ES-I3 (cell line): ENCODE data around the gene DCP1B.

ENCODE experiments used
- H3K36me3 ChIP-seq: 2 replicates; pipeline ENCODE4 v1.6.1; 2013; ENCODE audit warnings: mild to moderate bottlenecking, low read length, control low read depth, moderate library complexity; ENCODE audit not compliant: insufficient read depth
- H3K4me1 ChIP-seq: 2 replicates; pipeline ENCODE4 v1.6.1; 2013; ENCODE audit warnings: mild to moderate bottlenecking, control low read depth, low read length; ENCODE audit not compliant: insufficient read depth
- H3K9ac ChIP-seq: 2 replicates; pipeline ENCODE4 v1.6.1; 2013; ENCODE audit warnings: low read depth, mild to moderate bottlenecking, low read length, moderate library complexity
- H3K9me3 ChIP-seq: 2 replicates; pipeline ENCODE4 v1.6.1; 2013; ENCODE audit warnings: mild to moderate bottlenecking, low read length, moderate library complexity; ENCODE audit not compliant: control insufficient read depth, insufficient read depth

Gene DCP1B

DNA sequence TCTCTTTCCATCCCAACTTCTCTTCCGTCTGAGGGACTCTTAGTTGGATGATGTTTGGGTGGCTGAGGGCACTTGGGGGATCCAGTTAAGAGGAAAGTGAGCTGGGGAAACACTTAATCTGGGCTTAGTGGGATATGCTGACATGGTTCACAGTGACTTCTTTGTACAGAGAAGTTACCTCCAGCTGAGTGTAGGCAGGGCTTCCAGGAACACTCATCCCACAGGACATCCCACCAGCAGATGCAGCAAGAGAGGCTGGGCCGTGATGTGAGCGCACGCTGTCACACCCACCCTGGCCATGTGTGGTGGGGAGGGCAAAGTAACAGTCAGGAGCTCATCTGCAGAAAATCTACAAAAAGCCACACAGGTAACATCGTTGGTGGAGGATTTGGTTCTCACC, 85.0 kb downstream of the DCP1B start:
- Histone ChIP-seq H3K9ac (no peak overlapping the region), H3K4me1 (no peaks in the 10 kb centered on the region), H3K36me3 (no peaks in the 10 kb centered on the region), H3K9me3 (no peaks in the 10 kb centered on the region)

DNA sequence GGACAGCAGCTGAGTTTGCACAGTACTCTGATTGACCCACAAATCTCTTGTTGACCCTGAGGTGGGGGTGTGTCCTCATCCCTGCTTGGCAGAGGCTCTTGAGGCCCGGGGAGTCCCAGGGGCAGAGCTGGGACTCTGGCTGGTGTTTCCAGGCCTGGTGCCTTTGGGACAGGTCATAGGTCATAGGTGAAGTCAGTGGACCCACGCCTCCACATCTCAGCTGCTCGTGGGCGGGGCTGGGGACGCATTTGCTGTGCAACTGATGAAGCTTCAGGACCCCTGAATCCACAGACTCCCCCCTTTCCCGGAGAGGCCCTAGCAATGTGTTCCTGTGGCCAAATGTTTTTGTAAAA, 85.4 kb downstream of the DCP1B start:
- Histone ChIP-seq H3K9ac (no peak overlapping the region), H3K36me3 (no peaks in the 10 kb centered on the region), H3K4me1 (no peaks in the 10 kb centered on the region), H3K9me3 (no peaks in the 10 kb centered on the region)

DNA sequence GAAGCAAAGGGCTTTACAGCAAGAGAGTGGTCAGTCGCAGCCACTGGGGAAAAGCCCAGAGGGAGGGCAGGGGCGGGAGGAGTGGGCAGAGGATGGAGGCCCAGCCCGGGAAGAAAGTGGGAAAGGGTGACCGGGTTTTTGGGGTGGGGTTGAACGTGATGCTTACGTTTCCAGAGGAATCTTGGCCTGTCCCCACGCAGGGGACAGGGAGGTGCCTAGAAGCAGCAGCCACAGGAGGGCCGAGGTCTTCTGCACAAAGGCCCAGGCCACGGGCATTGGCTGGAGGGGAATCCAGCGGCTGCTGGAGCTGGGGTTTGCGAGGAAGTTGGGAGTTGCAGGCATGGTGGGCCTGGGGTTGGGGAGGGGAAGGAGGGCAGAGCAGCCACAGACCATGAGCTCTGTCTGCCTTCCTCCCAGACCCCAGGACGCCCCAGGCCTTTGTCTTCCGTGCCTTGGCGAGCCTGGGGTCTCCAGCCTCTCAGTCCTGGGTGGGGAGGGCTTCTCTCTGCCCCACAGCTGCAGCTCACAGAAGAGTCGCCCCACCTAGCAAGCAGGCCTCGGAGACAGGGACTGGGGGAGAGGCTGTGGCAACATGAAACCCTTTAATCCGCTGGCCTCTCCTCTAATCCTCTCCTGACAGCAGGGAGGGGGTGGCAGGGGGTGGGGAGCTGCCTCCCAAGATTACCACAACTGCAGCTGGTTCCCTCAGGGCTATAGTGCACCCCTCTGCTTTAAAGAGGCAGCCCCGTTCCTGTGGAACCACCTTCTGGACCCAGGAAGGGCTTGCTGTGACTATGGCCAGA, 86.0 kb downstream of the DCP1B start, which contains the start of gene CACNA2D4:
Gene CACNA2D4, minus strand, starts transcription at position 572 of the 803 bp plus-strand sequence. Its CDS starts 179 bp downstream, at position 393.
- H3K9me3 ChIP-seq, result no peaks in the 10 kb centered on the region
- H3K9ac ChIP-seq, result no peak within 1 kb of the TSS
- no peaks in the 10 kb centered on the region for H3K36me3 ChIP-seq
- H3K4me1 ChIP-seq, result no peaks in the 10 kb centered on the region

DNA sequence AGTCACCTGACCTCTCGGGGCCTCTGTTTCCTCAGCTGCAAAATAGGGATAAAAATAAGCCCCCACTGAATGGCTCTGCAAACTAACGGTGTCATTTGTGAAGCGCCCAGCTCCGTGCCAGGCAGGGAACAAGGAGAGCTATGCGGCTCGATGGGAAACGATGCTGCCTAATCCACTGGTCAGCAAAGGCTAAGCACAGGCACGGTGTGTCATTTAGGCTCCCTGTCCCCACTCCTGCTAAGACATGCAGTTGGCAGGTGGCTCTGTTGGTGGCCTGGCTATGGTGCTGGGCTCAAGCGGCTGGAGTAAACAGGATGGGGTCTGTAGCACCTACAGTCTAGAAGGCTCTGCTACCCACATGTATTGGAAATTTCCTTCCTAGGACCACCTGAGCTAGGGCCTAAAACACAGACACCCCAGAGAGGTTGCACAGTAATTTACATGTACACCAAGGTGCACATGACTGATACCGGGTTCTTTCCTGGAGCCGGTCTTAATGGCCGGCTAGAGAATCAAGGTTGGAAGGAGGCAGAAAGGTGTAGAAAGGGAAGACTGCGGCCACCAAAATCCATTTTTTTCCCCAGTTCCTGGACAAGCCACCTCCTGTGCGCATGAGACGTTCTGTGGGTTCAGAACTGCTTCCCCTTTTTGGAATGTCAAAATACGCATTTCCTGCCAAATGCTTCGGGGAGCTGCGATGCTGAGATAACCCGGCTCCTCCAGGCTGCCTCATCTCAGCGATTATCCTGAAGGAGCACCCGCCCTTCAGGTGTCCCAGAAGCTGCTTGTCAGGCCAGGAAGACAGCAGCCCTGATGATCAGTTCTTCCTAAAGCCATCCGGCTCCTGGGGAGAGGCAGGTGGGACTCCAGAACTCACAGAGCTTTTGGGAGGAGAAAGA, 86.8 kb downstream of the DCP1B start:
- Histone ChIP-seq H3K9me3 (no peaks in the 10 kb centered on the region), H3K4me1 (peaks cover 6% of the 10 kb centered on the region; the same call in 1 of the 2 replicates), H3K36me3 (no peaks in the 10 kb centered on the region), H3K9ac (no peak overlapping the region)

DNA sequence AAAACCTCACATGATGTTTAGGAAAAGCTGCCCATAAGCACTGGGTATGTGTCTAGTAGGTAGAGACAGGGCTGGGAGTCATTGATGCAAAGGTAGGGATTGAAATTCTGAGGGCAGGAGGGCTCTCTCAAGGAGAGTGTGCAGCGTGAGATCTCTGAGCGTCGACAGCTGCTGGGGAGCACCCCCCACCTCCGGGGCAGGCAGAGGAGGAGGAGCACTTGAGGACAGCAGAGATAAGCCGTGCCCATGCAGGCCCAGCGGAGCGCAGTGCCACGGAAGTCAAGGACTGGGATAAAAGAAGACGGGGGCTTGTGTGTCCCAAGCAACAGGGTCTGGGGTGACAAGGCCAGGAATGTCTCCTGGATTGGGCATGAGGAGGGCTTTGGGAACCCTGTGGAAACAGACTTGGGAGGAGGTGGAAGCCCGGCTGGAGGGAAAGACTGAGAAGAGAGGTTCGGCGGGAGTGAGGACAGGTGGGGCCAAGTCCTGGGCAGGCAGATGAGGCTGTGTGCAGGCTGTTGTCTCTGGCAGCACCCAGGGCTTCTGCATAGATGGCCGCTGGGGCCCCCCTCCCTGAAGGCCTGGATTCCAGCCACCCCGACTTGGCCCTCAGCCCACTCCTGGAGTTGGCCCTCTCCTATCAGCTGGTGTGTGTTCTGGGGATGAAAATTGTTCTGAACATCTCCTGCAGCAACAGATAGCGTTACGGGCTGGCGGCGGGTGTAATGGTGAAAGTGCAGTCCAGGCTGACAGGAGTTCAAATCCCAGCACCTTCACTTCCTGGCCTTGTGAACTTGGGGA, 87.7 kb downstream of the DCP1B start:
- no peaks in the 10 kb centered on the region for H3K9me3 ChIP-seq
- H3K9ac ChIP-seq, result no peak overlapping the region
- H3K4me1 ChIP-seq, result peaks cover 10% of the 10 kb centered on the region; the same call in 1 of the 2 replicates
- no peaks in the 10 kb centered on the region for H3K36me3 ChIP-seq

DNA sequence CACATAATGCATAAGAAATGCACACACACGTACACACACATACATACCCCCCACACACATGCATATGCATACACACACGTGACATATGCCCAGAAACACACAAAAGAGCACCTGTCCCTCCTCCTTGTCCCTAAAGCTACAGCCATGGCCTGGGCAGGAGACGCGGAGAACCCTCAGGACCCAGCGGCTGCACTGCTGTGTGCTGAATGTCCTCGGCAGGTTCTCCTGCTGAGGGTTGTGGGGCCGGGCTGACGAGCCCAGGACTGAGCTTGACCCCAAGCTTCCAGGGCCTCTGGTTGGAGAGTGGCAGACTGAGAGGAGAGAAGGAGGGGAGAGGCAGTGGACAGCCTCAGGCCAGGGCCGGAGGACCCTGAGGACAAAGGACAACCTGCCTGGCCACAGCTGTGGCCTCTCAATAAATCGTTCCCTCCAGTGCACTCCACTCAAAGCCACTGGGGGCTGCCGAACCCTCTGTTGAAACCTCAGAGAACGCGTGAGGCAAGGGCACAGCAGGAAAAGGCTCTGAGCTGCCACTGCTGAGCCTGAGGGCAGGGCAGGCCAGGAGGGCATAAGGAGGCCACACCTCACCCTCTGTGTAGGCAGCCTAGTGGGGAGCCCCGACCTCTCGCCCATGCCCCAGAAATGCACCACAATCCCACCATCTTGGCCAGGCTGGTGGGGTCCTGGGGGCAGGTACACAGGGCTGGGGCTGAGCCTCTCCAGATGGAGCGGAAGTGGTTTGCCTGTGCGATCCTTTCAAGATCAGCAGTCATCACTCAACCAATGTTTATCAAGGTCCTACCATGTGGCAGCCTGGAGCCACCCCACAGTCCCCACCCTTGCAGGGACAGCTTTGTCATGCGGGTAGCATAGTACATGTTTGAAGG, 88.9 kb downstream of the DCP1B start:
- Histone ChIP-seq H3K9me3 (no peaks in the 10 kb centered on the region), H3K36me3 (no peaks in the 10 kb centered on the region), H3K4me1 (peaks cover 10% of the 10 kb centered on the region; the same call in 1 of the 2 replicates), H3K9ac (no peak overlapping the region)

DNA sequence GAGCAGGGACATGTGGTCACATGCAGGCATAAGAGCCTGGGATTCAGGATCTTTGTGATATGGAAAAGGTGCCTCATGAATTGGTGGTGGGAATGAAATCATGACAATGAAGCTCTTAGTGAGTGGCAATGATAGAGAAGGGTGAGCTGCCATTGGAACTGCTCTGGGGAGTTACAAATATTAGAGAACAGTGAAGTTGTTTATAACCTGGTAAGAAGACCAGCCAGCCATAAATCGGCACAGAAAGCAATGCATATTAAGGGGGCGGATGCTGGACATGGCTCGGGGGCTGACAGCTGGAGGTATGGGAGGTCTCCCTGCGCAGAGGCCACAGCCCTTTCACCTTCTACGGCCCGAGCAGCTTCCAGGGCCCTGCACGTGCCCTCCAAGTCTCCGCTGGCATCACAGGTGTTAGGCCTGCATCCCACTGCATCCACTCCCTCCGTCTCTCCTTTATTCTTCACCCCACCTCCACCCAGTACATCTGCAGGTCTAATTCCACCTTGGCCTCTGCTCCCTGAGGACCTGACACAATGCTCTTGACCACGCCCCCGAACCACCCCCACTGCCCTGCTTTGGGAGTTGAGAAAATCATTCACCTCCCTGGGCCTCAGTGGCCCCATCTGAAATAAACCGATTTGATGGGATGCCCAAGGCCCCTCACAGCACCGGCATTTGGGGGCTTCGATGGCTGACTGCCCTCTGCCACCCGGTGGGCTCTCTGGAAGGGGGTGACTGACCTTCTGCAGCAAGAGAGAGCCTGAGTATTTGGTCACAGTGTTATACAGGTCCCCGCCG, 89.9 kb downstream of the DCP1B start:
- Histone ChIP-seq H3K36me3 (no peaks in the 10 kb centered on the region), H3K9me3 (no peaks in the 10 kb centered on the region), H3K4me1 (peaks cover 10% of the 10 kb centered on the region; the same call in 1 of the 2 replicates), H3K9ac (no peak overlapping the region)

DNA sequence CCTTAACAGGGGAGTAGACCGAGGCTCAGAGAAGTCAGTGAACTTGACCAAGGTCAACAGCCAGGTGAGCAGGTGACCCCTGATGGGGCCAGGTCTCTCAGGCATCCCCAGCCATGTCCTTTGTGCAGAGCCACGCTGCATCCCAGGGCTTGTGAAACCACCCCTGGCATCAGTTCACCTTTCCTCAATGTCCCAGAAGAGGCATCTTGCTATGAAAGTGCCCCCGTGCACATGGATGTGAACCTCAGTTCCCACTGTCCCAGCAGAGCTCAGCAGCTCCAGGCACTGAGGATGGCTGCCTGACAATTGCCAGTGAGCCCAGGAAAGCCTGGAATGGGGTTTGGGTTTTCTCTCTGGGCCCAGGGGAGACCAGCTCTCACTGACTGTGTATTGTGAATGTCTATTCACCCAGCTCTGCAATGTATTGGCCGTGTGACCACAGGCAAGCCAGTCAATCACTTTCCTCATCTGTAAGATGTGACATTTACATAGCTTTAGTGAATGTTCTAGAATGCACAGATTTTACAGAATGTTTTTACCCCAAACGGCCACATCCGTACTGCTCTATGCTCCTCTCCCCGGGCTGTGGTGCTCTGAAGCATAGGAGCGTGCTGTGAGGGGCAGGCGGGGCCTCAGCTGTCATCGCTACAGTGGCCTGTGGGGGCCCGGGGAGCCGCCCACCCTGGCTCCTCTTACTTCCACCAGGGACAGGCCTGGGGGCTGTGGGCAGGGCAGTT, 90.7 kb downstream of the DCP1B start:
- H3K9ac ChIP-seq, result no peak overlapping the region
- H3K9me3 ChIP-seq, result no peaks in the 10 kb centered on the region
- peaks cover 10% of the 10 kb centered on the region; the same call in 1 of the 2 replicates for H3K4me1 ChIP-seq
- no peaks in the 10 kb centered on the region for H3K36me3 ChIP-seq

DNA sequence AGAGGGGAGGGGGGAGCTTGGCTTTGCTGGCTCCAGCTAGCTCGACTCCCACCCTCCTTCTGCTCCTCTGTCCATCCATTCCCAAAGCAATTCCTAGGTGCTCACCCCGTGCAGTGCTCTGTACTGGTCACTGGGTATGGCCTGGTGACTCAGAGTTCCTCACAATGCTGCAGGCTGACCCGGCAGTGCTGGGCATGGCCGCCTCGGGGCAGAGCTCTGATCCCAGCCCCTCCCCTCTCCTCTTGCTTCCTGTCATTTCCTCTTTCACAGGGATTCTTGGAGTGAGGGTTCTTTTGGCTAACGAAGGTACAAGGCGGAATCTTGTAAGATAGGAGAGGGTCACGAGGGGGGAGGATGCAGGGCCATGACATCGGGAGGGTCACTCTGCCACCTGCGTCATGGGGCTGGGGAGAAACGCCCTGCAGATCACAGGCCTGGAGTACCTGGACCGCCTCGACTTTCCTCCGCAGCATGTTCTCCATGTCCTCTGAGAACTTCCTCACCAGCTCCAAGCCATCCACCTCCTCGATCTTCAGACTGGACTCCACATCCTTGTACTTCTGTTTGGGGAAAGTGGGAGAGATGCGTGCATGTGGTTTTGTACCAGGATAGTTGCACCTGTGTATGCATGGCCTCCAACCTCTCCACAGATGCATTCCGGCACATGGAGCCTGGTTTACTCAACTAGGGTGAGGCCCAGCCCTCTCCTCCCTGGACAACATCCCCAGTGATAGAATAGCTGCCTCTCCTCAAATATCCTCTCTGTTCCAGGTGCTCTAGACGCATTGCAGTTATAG, 91.5 kb downstream of the DCP1B start:
- no peaks in the 10 kb centered on the region for H3K9me3 ChIP-seq

DNA sequence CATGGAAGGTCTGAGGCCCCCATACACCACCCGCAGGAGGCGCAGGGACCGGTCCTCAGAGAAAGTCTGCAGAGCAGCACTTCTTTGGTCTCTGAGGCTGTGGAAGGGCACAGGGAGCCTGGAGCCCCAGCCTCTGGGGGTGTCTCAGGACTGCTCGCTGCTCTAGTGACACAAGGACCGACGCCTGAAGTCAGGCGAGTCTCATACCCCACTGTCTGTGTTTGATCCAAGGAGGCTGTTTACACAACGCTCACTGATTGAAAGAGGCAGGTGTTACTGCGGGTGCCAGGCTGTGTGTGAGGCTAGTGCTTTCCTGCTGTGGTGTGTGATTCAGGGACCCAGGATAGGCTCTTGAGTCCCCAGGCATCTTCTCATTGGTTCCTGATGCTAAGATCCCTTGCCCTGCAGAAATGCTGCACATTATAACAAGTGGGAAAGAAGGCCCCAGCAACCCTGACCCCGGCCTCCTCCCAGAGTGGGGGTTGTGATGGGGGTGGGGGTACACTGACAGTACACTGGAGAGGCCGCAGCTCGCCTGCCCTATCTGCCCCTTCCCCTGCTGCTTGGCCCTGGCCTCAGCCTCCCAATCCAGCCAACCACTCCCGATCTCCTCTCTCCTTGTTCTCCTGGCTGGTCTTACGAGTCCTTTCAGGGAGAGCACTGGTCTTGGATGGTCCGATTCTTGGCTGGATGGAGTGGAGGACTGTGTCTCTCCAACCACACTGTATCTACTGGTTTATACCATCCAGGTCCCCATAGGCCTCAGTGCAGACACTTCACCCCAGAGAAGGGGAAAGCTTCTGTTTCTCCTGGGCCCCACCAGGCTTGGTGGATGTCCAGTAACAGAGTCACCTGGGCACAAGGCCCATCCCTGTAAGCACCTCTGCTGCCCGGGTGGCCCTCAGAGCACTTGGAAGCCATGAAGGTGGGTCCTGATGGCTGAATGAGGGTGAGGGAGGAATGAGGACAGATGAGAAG, 92.4 kb downstream of the DCP1B start:
- no peak overlapping the region for H3K9ac ChIP-seq

More for the DNA sequence above, 91.5 kb downstream of the DCP1B start:
- Histone ChIP-seq H3K9ac (no peak overlapping the region), H3K4me1 (peaks cover 10% of the 10 kb centered on the region; the same call in 1 of the 2 replicates), H3K36me3 (no peaks in the 10 kb centered on the region)

DNA sequence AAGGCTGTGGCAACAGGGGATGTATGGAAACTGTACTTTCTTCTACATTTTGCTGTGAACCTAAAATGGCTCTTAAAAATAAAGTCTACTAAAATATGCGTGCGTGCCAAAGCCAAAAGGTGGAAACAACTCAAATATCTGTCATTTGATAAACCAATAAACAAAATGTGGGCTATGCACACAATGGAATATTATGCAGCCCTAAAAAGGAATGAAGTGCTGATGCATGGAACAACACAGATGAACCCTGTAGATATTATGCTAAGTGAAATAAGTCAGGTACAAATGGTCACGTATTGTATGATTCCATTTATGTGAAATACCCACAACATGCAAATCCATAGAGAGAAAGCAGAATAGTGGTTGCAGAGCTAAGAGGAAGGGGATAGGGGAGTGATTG, 93.8 kb downstream of the DCP1B start:
- peaks cover 10% of the 10 kb centered on the region; the same call in 1 of the 2 replicates for H3K4me1 ChIP-seq
- H3K9me3 ChIP-seq, result no peaks in the 10 kb centered on the region
- no peaks in the 10 kb centered on the region for H3K36me3 ChIP-seq
- H3K9ac ChIP-seq, result no peak overlapping the region

More for the DNA sequence above, 92.4 kb downstream of the DCP1B start:
- Histone ChIP-seq H3K4me1 (peaks cover 10% of the 10 kb centered on the region; the same call in 1 of the 2 replicates), H3K9me3 (no peaks in the 10 kb centered on the region), H3K36me3 (no peaks in the 10 kb centered on the region)
